IMR-90 (cell line): ENCODE data around the gene NUBPL. TPM values are rescaled to one million over a fixed set of nuclear protein-coding genes. Genes with fewer than 3 reads are reported as not detected.

Source experiments
- ATAC-seq: fragments of 200-7000 bp; cut with Tn5 transposase; 2 replicates; pipeline ENCODE4 v1.9.1; 2020; ENCODE audit warnings: low read depth, mild to moderate bottlenecking, moderate library complexity
- BruUV-seq: library from RNA; stranded (reverse); fragments of 400-500 nt; replicated peaks from 2 replicates; lab custom pipeline; 2021; lab: Mats Ljungman, UMichigan
- CTCF ChIA-PET: fragments of 300-600 bp; formaldehyde crosslinking; extraction: SDS; loops from one replicate; lab custom pipeline; 2021; ENCODE audit warnings: antibody characterized with exemption; lab: Yijun Ruan, JAX
- POLR2A ChIA-PET: fragments of 300-600 bp; sonication (Branson Sonifier 250); formaldehyde crosslinking; loops from one replicate; lab custom pipeline; 2022; ENCODE audit warnings: antibody characterized with exemption; ENCODE audit not compliant: unreplicated experiment; lab: Charles Lee
- DNase-seq: peaks from one replicate; pipeline ENCODE4 v3.0.0; 2013
- H2AFZ ChIP-seq: replicated peaks from 2 replicates; pipeline ENCODE3; 2013; ENCODE audit warnings: low read length, mild to moderate bottlenecking; ENCODE audit not compliant: poor library complexity
- H2AK5ac ChIP-seq: 2 replicates; pipeline ENCODE4 v1.6.1; 2013; ENCODE audit warnings: low read depth, low read length, inconsistent platforms
- H2AK9ac ChIP-seq: replicated peaks from 2 replicates; pipeline ENCODE3; 2013; ENCODE audit warnings: mild to moderate bottlenecking, low read depth, low read length, moderate library complexity; ENCODE audit not compliant: poor library complexity
- H2BK120ac ChIP-seq: 2 replicates; pipeline ENCODE4 v1.6.1; 2013; ENCODE audit warnings: low read depth, low read length, inconsistent platforms
- H2BK15ac ChIP-seq: 3 replicates; pipeline ENCODE4 v1.6.1; 2013; ENCODE audit warnings: low read depth, low read length, inconsistent platforms
- H2BK20ac ChIP-seq: 2 replicates; pipeline ENCODE4 v1.6.1; 2013; ENCODE audit warnings: low read depth, mild to moderate bottlenecking, inconsistent platforms, low read length, moderate library complexity
- H2BK5ac ChIP-seq: 2 replicates; pipeline ENCODE4 v1.6.1; 2013; ENCODE audit warnings: mild to moderate bottlenecking, low read depth, low read length, inconsistent platforms; ENCODE audit not compliant: poor library complexity, severe bottlenecking
- H3K14ac ChIP-seq: replicated peaks from 2 replicates; pipeline ENCODE4 v1.6.1; 2013; ENCODE audit warnings: low read depth, low read length, inconsistent platforms
- H3K18ac ChIP-seq: 2 replicates; pipeline ENCODE4 v1.6.1; 2013; ENCODE audit warnings: low read depth, low read length, control low read depth
- H3K23ac ChIP-seq: 2 replicates; pipeline ENCODE4 v1.6.1; 2013; ENCODE audit warnings: low read depth, low read length, inconsistent platforms
- H3K27ac ChIP-seq: 2 replicates; pipeline ENCODE4 v1.5.1; 2013; ENCODE audit warnings: mild to moderate bottlenecking, control low read depth, low read length; ENCODE audit not compliant: insufficient read depth
- H3K27me3 ChIP-seq: 2 replicates; pipeline ENCODE4 v1.6.1; 2013; ENCODE audit warnings: low read length; ENCODE audit not compliant: control insufficient read depth, insufficient read depth
- H3K36me3 ChIP-seq: 2 replicates; pipeline ENCODE4 v1.6.1; 2013; ENCODE audit warnings: low read length, mixed read lengths; ENCODE audit not compliant: control insufficient read depth, insufficient read depth
- H3K4ac ChIP-seq: 2 replicates; pipeline ENCODE4 v1.6.1; 2013; ENCODE audit warnings: low read depth, low read length, inconsistent platforms
- H3K4me1 ChIP-seq: 2 replicates; pipeline ENCODE4 v1.6.1; 2013; ENCODE audit warnings: low read length, mixed read lengths; ENCODE audit not compliant: control insufficient read depth, insufficient read depth
- H3K4me2 ChIP-seq: 2 replicates; pipeline ENCODE4 v1.6.1; 2013; ENCODE audit warnings: low read depth, mild to moderate bottlenecking, control low read depth, low read length, moderate library complexity
- H3K4me3 ChIP-seq: 2 replicates; pipeline ENCODE4 v1.5.1; 2013; ENCODE audit warnings: low read depth, mild to moderate bottlenecking, control low read depth, low read length, moderate library complexity; ENCODE audit not compliant: insufficient read depth
- H3K56ac ChIP-seq: 2 replicates; pipeline ENCODE4 v1.6.1; 2013; ENCODE audit warnings: low read length, inconsistent platforms; ENCODE audit not compliant: insufficient read depth; ENCODE audit errors: extremely low read depth
- H3K79me1 ChIP-seq, 2 experiments: 2 replicates each; pipeline ENCODE4 v1.6.1; 2013; ENCODE audit warnings: low read length in 2 of 2, inconsistent platforms in 1 of 2, low read depth in 1 of 2
- H3K9ac ChIP-seq: 2 replicates; pipeline ENCODE4 v1.6.1; 2013; ENCODE audit warnings: low read depth, low read length, control low read depth
- H3K9me1 ChIP-seq: 2 replicates; pipeline ENCODE4 v1.6.1; 2013; ENCODE audit warnings: low read length, inconsistent platforms; ENCODE audit not compliant: insufficient read depth
- H3K9me3 ChIP-seq: 2 replicates; pipeline ENCODE4 v1.6.1; 2013; ENCODE audit warnings: low read length; ENCODE audit not compliant: control insufficient read depth, insufficient read depth
- H4K20me1 ChIP-seq: 2 replicates; pipeline ENCODE4 v1.6.1; 2013; ENCODE audit warnings: low read length, inconsistent platforms; ENCODE audit not compliant: insufficient read depth
- H4K5ac ChIP-seq: 2 replicates; pipeline ENCODE4 v1.6.1; 2013; ENCODE audit warnings: mild to moderate bottlenecking, low read depth, low read length, control low read depth
- H4K8ac ChIP-seq, 2 experiments: 2 replicates each; pipeline ENCODE4 v1.6.1; 2013; ENCODE audit warnings: low read depth in 2 of 2, low read length in 2 of 2, control low read depth in 1 of 2, inconsistent platforms in 1 of 2
- H4K91ac ChIP-seq: 2 replicates; pipeline ENCODE4 v1.6.1; 2013; ENCODE audit warnings: low read depth, low read length, inconsistent platforms; ENCODE audit not compliant: insufficient read depth
- BHLHE40 ChIP-seq: fragments of 150-350 bp; IDR thresholded peaks from 2 replicates; pipeline ENCODE4 v1.6.1; 2016; ENCODE audit warnings: mild to moderate bottlenecking, low read depth, low read length
- CHD1 ChIP-seq: IDR thresholded peaks from 2 replicates; pipeline ENCODE4 v1.6.1; 2012; ENCODE audit warnings: low read depth, low read length, improper control_type of control experiment
- WGBS, 2 experiments: methylation state at CpG; one replicate each; pipeline versions ENCODE4 v1.1.5 to v1.1.7; 2013; ENCODE audit warnings: missing lambda C conversion rate in 2 of 2; ENCODE audit not compliant: insufficient read length in 1 of 2; ENCODE audit errors: extremely low coverage in 2 of 2; 5-methylcytosine and 5-hydroxymethylcytosine counted together
- dilution Hi-C: fragments of 300-500 bp; cut with HindIII; formaldehyde crosslinking; loops from one replicate; pipeline ENCODE4 v1.14.3; 2018; ENCODE audit warnings: low sequenced_read_pairs; ENCODE audit not compliant: unreplicated experiment
- in situ Hi-C: fragments of 300-500 bp; cut with MboI; formaldehyde crosslinking; loops from 3 replicates; pipeline ENCODE4 v1.14.3; 2019; ENCODE audit warnings: low sequenced_read_pairs, inconsistent platforms, mixed read lengths
- intact Hi-C: fragments of 100-400 bp; cut with micrococcal nuclease; formaldehyde crosslinking; loops from 2 replicates; pipeline ENCODE4 v1.10.0; 2022
- polyA plus RNA-seq, 3 experiments: library from polyadenylated mRNA; depleted of rRNA; stranded (reverse); fragments of >200 nt; gene quantifications; 2 replicates each; pipeline ENCODE4 v1.2.3, GENCODE V29; 2012; ENCODE audit warnings: low replicate concordance in 1 of 3
- total RNA-seq: library from RNA; depleted of rRNA; stranded (reverse); fragments of >200 nt; gene quantifications from 2 replicates; pipeline ENCODE4 v1.2.3, GENCODE V29; 2012
- TF ChIP-seq, protein P1 (sequence below): fragments of 150-350 bp; IDR thresholded peaks from 2 replicates; pipeline ENCODE4 v1.6.1; 2016; ENCODE audit warnings: low read depth, mild to moderate bottlenecking, low read length, moderate library complexity, borderline replicate concordance
- TF ChIP-seq, protein P2 (sequence below): conservative IDR thresholded peaks from 2 replicates; pipeline ENCODE4 v1.5.1; 2012; ENCODE audit warnings: mild to moderate bottlenecking, low read depth, low read length, improper control_type of control experiment

The NUBPL gene
- total and polyA plus RNA-seq, 2 of the 4 experiments (the other 2 are of a cell fraction) = 5.4 to 11.5 TPM

DNA sequence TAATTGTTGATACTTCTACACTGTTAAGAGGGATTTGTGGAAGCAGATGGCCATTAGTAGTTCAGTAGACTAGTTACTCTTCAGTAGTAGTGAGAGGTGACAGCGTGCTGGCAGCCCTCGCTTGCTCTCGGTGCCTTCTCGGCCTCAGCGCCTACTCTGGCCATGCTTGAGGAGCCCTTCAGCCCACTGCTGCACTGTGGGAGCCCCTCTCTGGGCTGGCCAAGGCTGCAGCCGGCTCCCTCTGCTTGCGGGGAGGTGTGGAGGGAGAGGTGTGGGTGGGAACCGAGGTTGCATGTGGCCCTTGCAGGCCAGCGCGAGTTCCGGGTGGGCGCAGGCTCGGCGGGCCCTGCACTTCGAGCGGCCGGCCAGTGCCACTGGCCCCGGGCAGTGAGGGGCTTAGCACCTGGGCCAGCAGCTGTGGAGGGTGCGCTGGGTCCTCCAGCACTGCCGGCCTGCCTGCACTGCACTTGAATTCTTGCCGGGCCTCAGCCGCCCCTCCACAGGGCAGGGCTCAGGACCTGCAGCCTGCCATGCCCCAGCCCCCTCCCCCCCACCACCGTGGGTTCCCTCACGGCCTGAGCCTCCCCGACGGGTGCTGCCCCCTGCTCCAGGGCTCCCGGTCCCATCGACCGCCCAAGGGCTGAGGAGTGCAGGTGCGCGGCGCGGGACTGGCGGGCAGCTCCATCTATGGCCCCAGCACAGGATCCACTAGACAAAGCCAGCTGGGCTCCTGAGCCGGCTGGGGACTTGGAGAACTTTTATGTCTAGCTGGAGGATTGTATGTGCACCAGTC lies 139.3 kb downstream of the NUBPL start:
- TF ChIP-seq CHD1 (no peak), BHLHE40 (no peak)
- TF ChIP-seq, protein P1, sequence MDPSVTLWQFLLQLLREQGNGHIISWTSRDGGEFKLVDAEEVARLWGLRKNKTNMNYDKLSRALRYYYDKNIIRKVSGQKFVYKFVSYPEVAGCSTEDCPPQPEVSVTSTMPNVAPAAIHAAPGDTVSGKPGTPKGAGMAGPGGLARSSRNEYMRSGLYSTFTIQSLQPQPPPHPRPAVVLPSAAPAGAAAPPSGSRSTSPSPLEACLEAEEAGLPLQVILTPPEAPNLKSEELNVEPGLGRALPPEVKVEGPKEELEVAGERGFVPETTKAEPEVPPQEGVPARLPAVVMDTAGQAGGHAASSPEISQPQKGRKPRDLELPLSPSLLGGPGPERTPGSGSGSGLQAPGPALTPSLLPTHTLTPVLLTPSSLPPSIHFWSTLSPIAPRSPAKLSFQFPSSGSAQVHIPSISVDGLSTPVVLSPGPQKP = no peak
- TF ChIP-seq, protein P2, sequence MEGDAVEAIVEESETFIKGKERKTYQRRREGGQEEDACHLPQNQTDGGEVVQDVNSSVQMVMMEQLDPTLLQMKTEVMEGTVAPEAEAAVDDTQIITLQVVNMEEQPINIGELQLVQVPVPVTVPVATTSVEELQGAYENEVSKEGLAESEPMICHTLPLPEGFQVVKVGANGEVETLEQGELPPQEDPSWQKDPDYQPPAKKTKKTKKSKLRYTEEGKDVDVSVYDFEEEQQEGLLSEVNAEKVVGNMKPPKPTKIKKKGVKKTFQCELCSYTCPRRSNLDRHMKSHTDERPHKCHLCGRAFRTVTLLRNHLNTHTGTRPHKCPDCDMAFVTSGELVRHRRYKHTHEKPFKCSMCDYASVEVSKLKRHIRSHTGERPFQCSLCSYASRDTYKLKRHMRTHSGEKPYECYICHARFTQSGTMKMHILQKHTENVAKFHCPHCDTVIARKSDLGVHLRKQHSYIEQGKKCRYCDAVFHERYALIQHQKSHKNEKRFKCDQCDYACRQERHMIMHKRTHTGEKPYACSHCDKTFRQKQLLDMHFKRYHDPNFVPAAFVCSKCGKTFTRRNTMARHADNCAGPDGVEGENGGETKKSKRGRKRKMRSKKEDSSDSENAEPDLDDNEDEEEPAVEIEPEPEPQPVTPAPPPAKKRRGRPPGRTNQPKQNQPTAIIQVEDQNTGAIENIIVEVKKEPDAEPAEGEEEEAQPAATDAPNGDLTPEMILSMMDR = no peak
- Histone ChIP-seq H3K9me1 (no peaks in the 10 kb centered on the region), H3K14ac (no peak overlapping the region), H4K20me1 (no peaks in the 10 kb centered on the region), H2BK15ac (no peak overlapping the region), H3K23ac (no peak overlapping the region), H3K4ac (no peak overlapping the region), H3K9ac (no peak overlapping the region), H4K8ac (no peak overlapping the region), H3K18ac (no peak overlapping the region), H3K4me1 (no peaks in the 10 kb centered on the region), H3K4me2 (no peak overlapping the region), H2AK5ac (no peak overlapping the region), H2AK9ac (no peak overlapping the region), H3K36me3 (0 out of 2 replicates have a peak, but pooled peaks cover 2% of the 10 kb centered on the region), H3K79me1 (no peaks in the 10 kb centered on the region), H2BK5ac (no peak overlapping the region), H4K91ac (no peak overlapping the region), H3K27me3 (no peaks in the 10 kb centered on the region), H3K27ac (no peak overlapping the region), H3K4me3 (no peak overlapping the region), H3K9me3 (no peaks in the 10 kb centered on the region), H3K56ac (no peak overlapping the region), H2AFZ (no peak overlapping the region), H2BK20ac (no peak overlapping the region), H2BK120ac (no peak overlapping the region), H4K5ac (no peak overlapping the region)
- ATAC-seq = no peak
- no TSS peak for BruUV-seq
- CTCF ChIA-PET = no interaction called here
- intact Hi-C loops (no loop called here), in situ Hi-C loops (no loop called here), dilution Hi-C loops (no loop called here)
- WGBS, 2 experiments = 88% methylated on average over 5 of the region's 35 CpGs; no CpG with 5 or more reads in 1 of the 2 experiments
- POLR2A ChIA-PET = no interaction called here
- DNase-seq = no peak
